HUDEP-2 (cell line): ENCODE measurements around the gene MAGI3.

Source experiments
- DNase-seq, 76 experiments: peaks; one replicate each; lab custom pipeline; 2025; ENCODE audit not compliant: unreplicated experiment in 76 of 76; lab: John Stamatoyannopoulos, UW

The MAGI3 gene

GRCh38 chr1:113641396-113641795 lies 251.1 kb downstream of the MAGI3 start:
- DNase-seq: no peak

GRCh38 chr1:113647164-113647563 lies 256.8 kb downstream of the MAGI3 start:
- no peak for DNase-seq

DNA sequence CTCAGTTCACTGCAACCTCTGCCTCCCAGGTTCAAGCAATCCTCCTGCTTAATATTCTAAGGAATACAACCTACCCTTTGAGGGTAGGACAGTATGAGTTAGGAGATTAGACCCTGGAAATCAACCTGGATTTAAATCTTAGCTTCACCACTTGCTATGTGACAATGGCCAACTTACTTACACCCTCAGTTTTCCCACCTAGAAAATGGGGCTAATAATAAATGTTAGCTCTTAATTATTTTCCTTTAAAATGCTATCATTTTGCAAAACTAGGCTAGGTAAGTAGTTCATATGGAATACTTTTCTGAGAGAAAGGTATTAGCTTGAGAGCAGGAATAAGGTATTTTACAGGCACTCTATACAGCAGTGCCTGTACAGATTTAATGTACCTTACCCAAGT lies 258.2 kb downstream of the MAGI3 start:
- no peak for DNase-seq

GRCh38 chr1:113652771-113653170 lies 262.5 kb downstream of the MAGI3 start:
- DNase-seq: no peak

GRCh38 chr1:113653741-113654140 lies 263.4 kb downstream of the MAGI3 start:
- DNase-seq: no peak

DNA sequence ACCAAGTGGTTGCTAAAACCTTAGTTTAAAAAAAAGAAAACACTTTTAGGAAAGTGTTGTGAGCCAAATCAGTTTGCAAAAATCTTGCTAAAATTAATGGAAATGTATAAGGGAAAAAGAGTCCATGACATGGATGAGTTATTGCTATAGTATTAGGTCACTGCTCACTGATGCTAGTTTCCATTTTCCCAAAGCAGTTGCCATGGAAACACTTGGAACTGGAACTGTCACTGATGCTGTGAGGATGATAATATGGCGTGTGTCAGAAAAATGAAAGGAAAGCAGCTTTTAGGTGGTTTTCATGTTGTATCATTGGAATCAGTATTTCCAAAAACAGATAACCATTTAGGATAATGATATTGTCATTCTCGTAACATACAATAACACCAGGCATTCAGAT lies 264.6 kb downstream of the MAGI3 start:
- no peak for DNase-seq

DNA sequence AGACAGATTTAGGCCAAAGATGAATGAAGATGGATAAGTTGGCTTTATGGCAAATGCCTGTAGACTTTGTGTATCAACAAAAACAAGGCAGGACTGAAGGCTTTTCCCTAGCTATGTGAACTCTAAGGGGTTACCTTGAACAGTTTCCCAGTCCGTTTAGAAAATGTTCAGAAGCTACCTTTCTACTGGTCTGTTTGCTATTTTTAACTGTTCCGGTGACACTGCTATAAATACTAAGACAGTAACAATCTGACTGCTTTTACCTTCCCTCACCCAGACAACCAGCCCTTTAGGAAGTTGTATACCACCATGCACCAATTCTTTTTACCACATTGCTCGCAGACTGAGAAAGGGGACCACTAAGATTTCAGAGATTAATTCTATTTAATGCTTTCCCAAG lies 266.8 kb downstream of the MAGI3 start:
- no peak for DNase-seq

- DNase-seq: no peak
These were observed 267.3 kb downstream of the MAGI3 start for GRCh38 chr1:113657556-113658063.

DNA sequence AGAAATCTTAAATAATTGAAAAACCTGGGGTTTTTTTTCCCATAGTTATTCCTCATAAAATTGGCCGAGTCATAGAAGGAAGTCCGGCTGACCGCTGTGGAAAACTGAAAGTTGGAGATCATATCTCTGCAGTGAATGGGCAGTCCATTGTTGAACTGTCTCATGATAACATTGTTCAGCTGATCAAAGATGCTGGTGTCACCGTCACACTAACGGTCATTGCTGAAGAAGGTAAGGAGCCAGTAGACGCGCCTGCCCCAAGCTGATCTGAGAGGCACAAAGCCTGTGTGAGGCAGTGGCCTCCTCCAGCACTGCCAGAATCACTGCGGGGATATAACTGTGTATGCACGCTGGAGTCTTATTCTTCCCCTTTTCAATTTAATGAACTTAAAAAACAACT lies 268.7 kb downstream of the MAGI3 start:
- no peak for DNase-seq

DNA sequence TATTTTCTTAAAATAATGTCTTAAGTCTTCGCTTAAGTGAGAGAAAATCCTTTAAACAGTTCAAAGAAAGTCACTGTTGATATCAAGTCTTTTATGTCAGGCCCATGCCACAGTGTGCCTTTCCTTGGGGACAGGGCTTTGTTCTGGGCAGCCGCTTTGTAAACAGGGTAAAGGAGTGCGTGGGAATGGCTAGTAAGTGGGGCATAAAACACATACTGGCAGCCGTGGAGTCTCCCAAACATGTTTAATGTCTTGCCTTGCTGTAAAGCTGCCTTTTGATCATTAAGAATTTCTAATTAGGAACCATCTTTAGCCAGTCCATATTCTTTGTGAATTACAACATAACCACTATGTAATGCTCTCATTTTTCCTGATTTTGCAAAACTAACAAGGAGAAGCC lies 269.2 kb downstream of the MAGI3 start:
- DNase-seq: no peak

- no peak for DNase-seq
These were observed 269.8 kb downstream of the MAGI3 start for GRCh38 chr1:113660088-113660487.

DNA sequence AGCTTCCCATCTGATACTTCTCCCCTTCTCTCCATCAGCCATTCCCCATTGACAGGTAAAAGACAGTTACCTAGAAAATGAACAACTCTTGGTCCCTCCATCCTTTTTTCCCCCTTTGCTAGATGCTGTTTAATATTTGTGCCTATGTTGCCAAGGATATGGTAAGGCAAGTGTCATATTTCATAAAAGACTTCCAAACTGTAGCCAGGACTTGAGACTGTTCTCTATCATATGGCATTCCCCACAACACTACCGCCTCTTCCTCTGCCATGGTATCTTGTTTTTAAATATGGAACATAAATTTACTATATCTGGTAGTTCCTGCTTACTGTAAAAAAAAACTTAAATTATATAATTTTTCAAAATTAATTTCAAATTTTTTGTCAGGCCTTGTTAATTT lies 271.8 kb downstream of the MAGI3 start:
- DNase-seq: no peak

DNA sequence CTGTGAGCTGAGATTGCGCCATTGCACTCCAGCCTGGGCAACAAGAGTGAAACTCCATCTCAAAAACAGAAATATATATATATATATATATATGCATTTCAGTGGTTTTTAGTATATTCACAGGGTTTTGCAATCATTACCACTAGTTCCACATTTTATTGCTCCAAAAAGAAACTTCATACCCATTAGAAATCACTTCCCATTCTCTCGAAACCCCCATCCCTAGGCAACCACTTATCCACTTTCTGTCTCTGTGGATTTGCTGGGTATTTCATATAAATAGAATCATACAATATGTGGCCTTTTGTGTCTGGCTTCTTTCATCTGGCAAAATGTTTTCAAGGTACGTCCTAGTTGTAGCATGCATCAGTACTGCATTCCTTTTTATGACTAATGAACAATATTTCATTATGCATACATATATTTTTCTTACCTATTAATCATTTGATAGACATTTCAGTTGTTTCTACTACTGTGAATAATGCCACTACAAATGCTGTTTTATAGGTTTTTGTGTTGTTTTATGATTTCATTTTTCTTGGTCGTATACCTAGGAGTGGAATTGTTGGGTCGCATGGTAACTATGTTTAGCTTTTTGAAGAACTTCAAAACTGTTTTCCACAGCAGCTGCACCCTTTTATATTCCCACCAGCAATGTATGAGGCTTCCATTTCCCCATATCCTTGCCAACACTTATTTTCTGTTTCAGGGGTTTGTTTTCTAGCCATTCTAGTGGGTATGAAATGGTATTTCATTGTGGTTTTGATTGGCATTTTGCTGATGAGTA lies 273.0 kb downstream of the MAGI3 start:
- no peak for DNase-seq

DNA sequence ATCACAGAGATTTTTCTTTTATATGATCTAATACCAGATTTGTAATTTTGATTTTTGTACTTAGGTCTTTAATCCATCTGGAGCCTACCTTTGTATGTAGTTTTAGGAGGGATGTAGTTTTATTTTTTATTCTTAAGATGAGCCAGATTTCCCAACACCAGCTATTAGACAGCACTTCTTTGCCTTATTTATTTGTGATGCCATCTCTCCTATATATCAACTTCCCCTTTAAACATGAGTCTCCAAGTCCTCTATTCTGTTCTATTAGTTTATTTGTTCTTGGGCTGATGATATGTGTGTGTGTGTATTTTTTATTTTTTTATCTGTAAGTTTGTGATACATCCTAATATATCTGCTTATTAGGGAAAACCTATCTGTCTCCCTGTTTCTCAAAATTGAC lies 274.8 kb downstream of the MAGI3 start:
- DNase-seq: no peak

DNA sequence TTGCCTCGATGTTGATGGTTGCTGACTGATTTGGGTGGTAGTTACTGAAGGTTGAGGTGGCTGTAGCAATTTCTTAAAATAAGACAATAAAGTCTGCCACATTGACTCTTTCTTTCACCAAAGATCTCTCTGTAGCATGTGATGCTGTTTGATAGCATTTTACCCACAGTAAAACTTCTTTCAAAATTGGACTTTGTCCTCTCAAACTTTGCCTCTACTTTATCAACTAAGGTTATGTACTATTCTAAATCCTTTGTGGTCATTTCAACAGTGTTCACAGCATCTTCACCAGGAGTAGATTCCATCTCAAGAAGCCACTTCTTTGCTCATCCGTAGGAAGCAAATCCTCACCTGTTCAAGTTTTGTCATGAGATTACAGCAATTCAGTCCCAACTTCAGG lies 275.8 kb downstream of the MAGI3 start:
- DNase-seq: no peak

GRCh38 chr1:113669988-113670387 lies 279.7 kb downstream of the MAGI3 start:
- DNase-seq: no peak

- no peak for DNase-seq
These were observed 280.3 kb downstream of the MAGI3 start for GRCh38 chr1:113670650-113671049.

GRCh38 chr1:113672491-113672890 lies 282.2 kb downstream of the MAGI3 start:
- DNase-seq: no peak

DNA sequence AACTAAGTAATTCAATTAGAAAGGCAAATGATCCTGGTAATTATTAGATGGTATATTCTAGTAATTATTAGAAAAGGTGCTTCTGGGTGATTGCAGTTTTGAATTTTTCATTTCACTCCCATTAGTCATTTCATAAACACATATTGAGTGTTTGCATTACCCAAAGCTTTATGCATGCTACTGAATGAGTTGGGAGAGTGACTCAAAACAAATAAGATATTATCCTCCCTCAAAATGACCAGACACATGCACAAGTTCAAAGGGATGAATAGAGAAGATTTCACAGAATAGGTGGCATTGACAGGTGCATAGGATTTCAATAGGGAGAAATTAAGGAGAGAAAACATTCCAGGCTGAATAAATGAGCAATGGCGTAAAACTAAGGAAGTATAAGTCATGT lies 284.3 kb downstream of the MAGI3 start:
- DNase-seq: no peak

DNA sequence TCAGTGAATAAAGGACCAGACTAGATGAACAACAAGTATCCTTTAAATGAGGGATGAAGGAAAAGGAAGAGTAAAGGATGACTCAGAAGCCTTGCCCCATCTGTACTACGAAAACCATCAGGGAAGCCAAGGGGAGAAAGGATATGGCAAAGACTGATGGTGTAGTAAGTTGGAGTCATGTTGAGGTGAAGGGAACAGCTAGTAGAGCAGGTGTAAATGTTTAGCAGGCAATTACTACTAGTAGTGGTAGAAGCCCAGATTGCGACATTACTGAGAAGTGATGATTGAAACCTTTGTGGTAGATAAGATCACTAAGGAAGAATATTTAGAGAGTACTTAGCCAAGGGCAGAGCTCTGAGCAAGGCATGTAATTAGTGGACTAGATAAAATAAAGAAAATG lies 285.0 kb downstream of the MAGI3 start:
- no peak for DNase-seq

- DNase-seq: peak in 50 of 76 experiments; percentile 2 to 73 (median 22)
These were observed 286.2 kb downstream of the MAGI3 start for GRCh38 chr1:113676524-113676923.

- DNase-seq: peak in 68 of 76 experiments; percentile 9 to 83 (median 51)
These were observed 287.2 kb downstream of the MAGI3 start for GRCh38 chr1:113677250-113678158.
